IMR-90 (cell line): ENCODE measurements around the gene NDUFA3. TPM values are rescaled to one million over a fixed set of nuclear protein-coding genes. Genes with fewer than 3 reads are reported as not detected.

Experiments
- ATAC-seq: fragments of 200-7000 bp; cut with Tn5 transposase; 2 replicates; pipeline ENCODE4 v1.9.1; 2020; ENCODE audit warnings: low read depth, mild to moderate bottlenecking, moderate library complexity
- BruUV-seq: library from RNA; stranded (reverse); fragments of 400-500 nt; replicated peaks from 2 replicates; lab custom pipeline; 2021; lab: Mats Ljungman, UMichigan
- CTCF ChIA-PET: fragments of 300-600 bp; formaldehyde crosslinking; extraction: SDS; loops from one replicate; lab custom pipeline; 2021; ENCODE audit warnings: antibody characterized with exemption; lab: Yijun Ruan, JAX
- POLR2A ChIA-PET: fragments of 300-600 bp; sonication (Branson Sonifier 250); formaldehyde crosslinking; loops from one replicate; lab custom pipeline; 2022; ENCODE audit warnings: antibody characterized with exemption; ENCODE audit not compliant: unreplicated experiment; lab: Charles Lee
- DNase-seq: peaks from one replicate; pipeline ENCODE4 v3.0.0; 2013
- H2AFZ ChIP-seq: replicated peaks from 2 replicates; pipeline ENCODE3; 2013; ENCODE audit warnings: low read length, mild to moderate bottlenecking; ENCODE audit not compliant: poor library complexity
- H2AK5ac ChIP-seq: 2 replicates; pipeline ENCODE4 v1.6.1; 2013; ENCODE audit warnings: low read depth, low read length, inconsistent platforms
- H2AK9ac ChIP-seq: replicated peaks from 2 replicates; pipeline ENCODE3; 2013; ENCODE audit warnings: mild to moderate bottlenecking, low read depth, low read length, moderate library complexity; ENCODE audit not compliant: poor library complexity
- H2BK120ac ChIP-seq: 2 replicates; pipeline ENCODE4 v1.6.1; 2013; ENCODE audit warnings: low read depth, low read length, inconsistent platforms
- H2BK15ac ChIP-seq: 3 replicates; pipeline ENCODE4 v1.6.1; 2013; ENCODE audit warnings: low read depth, low read length, inconsistent platforms
- H2BK20ac ChIP-seq: 2 replicates; pipeline ENCODE4 v1.6.1; 2013; ENCODE audit warnings: low read depth, mild to moderate bottlenecking, inconsistent platforms, low read length, moderate library complexity
- H2BK5ac ChIP-seq: 2 replicates; pipeline ENCODE4 v1.6.1; 2013; ENCODE audit warnings: mild to moderate bottlenecking, low read depth, low read length, inconsistent platforms; ENCODE audit not compliant: poor library complexity, severe bottlenecking
- H3K14ac ChIP-seq: replicated peaks from 2 replicates; pipeline ENCODE4 v1.6.1; 2013; ENCODE audit warnings: low read depth, low read length, inconsistent platforms
- H3K18ac ChIP-seq: 2 replicates; pipeline ENCODE4 v1.6.1; 2013; ENCODE audit warnings: low read depth, low read length, control low read depth
- H3K23ac ChIP-seq: 2 replicates; pipeline ENCODE4 v1.6.1; 2013; ENCODE audit warnings: low read depth, low read length, inconsistent platforms
- H3K27ac ChIP-seq: 2 replicates; pipeline ENCODE4 v1.5.1; 2013; ENCODE audit warnings: mild to moderate bottlenecking, control low read depth, low read length; ENCODE audit not compliant: insufficient read depth
- H3K27me3 ChIP-seq: 2 replicates; pipeline ENCODE4 v1.6.1; 2013; ENCODE audit warnings: low read length; ENCODE audit not compliant: control insufficient read depth, insufficient read depth
- H3K36me3 ChIP-seq: 2 replicates; pipeline ENCODE4 v1.6.1; 2013; ENCODE audit warnings: low read length, mixed read lengths; ENCODE audit not compliant: control insufficient read depth, insufficient read depth
- H3K4ac ChIP-seq: 2 replicates; pipeline ENCODE4 v1.6.1; 2013; ENCODE audit warnings: low read depth, low read length, inconsistent platforms
- H3K4me1 ChIP-seq: 2 replicates; pipeline ENCODE4 v1.6.1; 2013; ENCODE audit warnings: low read length, mixed read lengths; ENCODE audit not compliant: control insufficient read depth, insufficient read depth
- H3K4me2 ChIP-seq: 2 replicates; pipeline ENCODE4 v1.6.1; 2013; ENCODE audit warnings: low read depth, mild to moderate bottlenecking, control low read depth, low read length, moderate library complexity
- H3K4me3 ChIP-seq: 2 replicates; pipeline ENCODE4 v1.5.1; 2013; ENCODE audit warnings: low read depth, mild to moderate bottlenecking, control low read depth, low read length, moderate library complexity; ENCODE audit not compliant: insufficient read depth
- H3K56ac ChIP-seq: 2 replicates; pipeline ENCODE4 v1.6.1; 2013; ENCODE audit warnings: low read length, inconsistent platforms; ENCODE audit not compliant: insufficient read depth; ENCODE audit errors: extremely low read depth
- H3K79me1 ChIP-seq, 2 experiments: 2 replicates each; pipeline ENCODE4 v1.6.1; 2013; ENCODE audit warnings: low read length in 2 of 2, inconsistent platforms in 1 of 2, low read depth in 1 of 2
- H3K9ac ChIP-seq: 2 replicates; pipeline ENCODE4 v1.6.1; 2013; ENCODE audit warnings: low read depth, low read length, control low read depth
- H3K9me1 ChIP-seq: 2 replicates; pipeline ENCODE4 v1.6.1; 2013; ENCODE audit warnings: low read length, inconsistent platforms; ENCODE audit not compliant: insufficient read depth
- H3K9me3 ChIP-seq: 2 replicates; pipeline ENCODE4 v1.6.1; 2013; ENCODE audit warnings: low read length; ENCODE audit not compliant: control insufficient read depth, insufficient read depth
- H4K20me1 ChIP-seq: 2 replicates; pipeline ENCODE4 v1.6.1; 2013; ENCODE audit warnings: low read length, inconsistent platforms; ENCODE audit not compliant: insufficient read depth
- H4K5ac ChIP-seq: 2 replicates; pipeline ENCODE4 v1.6.1; 2013; ENCODE audit warnings: mild to moderate bottlenecking, low read depth, low read length, control low read depth
- H4K8ac ChIP-seq, 2 experiments: 2 replicates each; pipeline ENCODE4 v1.6.1; 2013; ENCODE audit warnings: low read depth in 2 of 2, low read length in 2 of 2, control low read depth in 1 of 2, inconsistent platforms in 1 of 2
- H4K91ac ChIP-seq: 2 replicates; pipeline ENCODE4 v1.6.1; 2013; ENCODE audit warnings: low read depth, low read length, inconsistent platforms; ENCODE audit not compliant: insufficient read depth
- CEBPB ChIP-seq: IDR thresholded peaks from 2 replicates; pipeline ENCODE4 v1.6.1; 2012; ENCODE audit warnings: low read depth, low read length, improper control_type of control experiment
- RAD21 ChIP-seq: IDR thresholded peaks from 2 replicates; pipeline ENCODE4 v1.6.1; 2012; ENCODE audit warnings: low read length, improper control_type of control experiment
- WGBS, 2 experiments: methylation state at CpG; one replicate each; pipeline versions ENCODE4 v1.1.5 to v1.1.7; 2013; ENCODE audit warnings: missing lambda C conversion rate in 2 of 2; ENCODE audit not compliant: insufficient read length in 1 of 2; ENCODE audit errors: extremely low coverage in 2 of 2; 5-methylcytosine and 5-hydroxymethylcytosine counted together
- dilution Hi-C: fragments of 300-500 bp; cut with HindIII; formaldehyde crosslinking; loops from one replicate; pipeline ENCODE4 v1.14.3; 2018; ENCODE audit warnings: low sequenced_read_pairs; ENCODE audit not compliant: unreplicated experiment
- in situ Hi-C: fragments of 300-500 bp; cut with MboI; formaldehyde crosslinking; loops from 3 replicates; pipeline ENCODE4 v1.14.3; 2019; ENCODE audit warnings: low sequenced_read_pairs, inconsistent platforms, mixed read lengths
- intact Hi-C: fragments of 100-400 bp; cut with micrococcal nuclease; formaldehyde crosslinking; loops from 2 replicates; pipeline ENCODE4 v1.10.0; 2022
- polyA plus RNA-seq, 3 experiments: library from polyadenylated mRNA; depleted of rRNA; stranded (reverse); fragments of >200 nt; gene quantifications; 2 replicates each; pipeline ENCODE4 v1.2.3, GENCODE V29; 2012; ENCODE audit warnings: low replicate concordance in 1 of 3
- total RNA-seq: library from RNA; depleted of rRNA; stranded (reverse); fragments of >200 nt; gene quantifications from 2 replicates; pipeline ENCODE4 v1.2.3, GENCODE V29; 2012

The NDUFA3 gene
- total and polyA plus RNA-seq, 2 of the 4 experiments (the other 2 are of a cell fraction), result 7.9 to 85.0 TPM

- peaks cover 6% of the 10 kb centered on the region; the same call in 1 of the 2 replicates for H3K9me3 ChIP-seq
- no peaks in the 10 kb centered on the region for H3K27me3 ChIP-seq
- H2BK5ac ChIP-seq, result no peak overlapping the region
- TF ChIP-seq RAD21 (no peak), CEBPB (no peak)
- no peak overlapping the region for H3K9ac ChIP-seq
- H2BK20ac ChIP-seq, result no peak overlapping the region
- no peak overlapping the region for H3K23ac ChIP-seq
- no peak overlapping the region for H2BK120ac ChIP-seq
- no peak overlapping the region for H3K27ac ChIP-seq
- H4K91ac ChIP-seq, result no peak overlapping the region
- H4K20me1 ChIP-seq, result no peaks in the 10 kb centered on the region
- no peak overlapping the region for H2BK15ac ChIP-seq
- in situ Hi-C loops (no loop called here), intact Hi-C loops (no loop called here), dilution Hi-C loops (no loop called here)
- no peaks in the 10 kb centered on the region for H3K79me1 ChIP-seq
- no peak overlapping the region for H3K4me2 ChIP-seq
- no TSS peak for BruUV-seq
- H3K4me3 ChIP-seq, result no peak overlapping the region
- ChIA-PET POLR2A (no interaction called here), CTCF (no interaction called here)
- WGBS, 2 experiments, result no CpG with 5 or more reads among the region's 3 CpGs
- no peak overlapping the region for H2AK9ac ChIP-seq
- H2AK5ac ChIP-seq, result no peak overlapping the region
- H4K8ac ChIP-seq, result no peak overlapping the region
- no peaks in the 10 kb centered on the region for H3K9me1 ChIP-seq
- H3K36me3 ChIP-seq, result no peaks in the 10 kb centered on the region
- H3K18ac ChIP-seq, result no peak overlapping the region
- H3K56ac ChIP-seq, result no peak overlapping the region
- DNase-seq (no peak), ATAC-seq (no peak)
- no peak overlapping the region for H2AFZ ChIP-seq
- H3K4ac ChIP-seq, result no peak overlapping the region
- H3K14ac ChIP-seq, result no peak overlapping the region
- H4K5ac ChIP-seq, result no peak overlapping the region
- no peaks in the 10 kb centered on the region for H3K4me1 ChIP-seq
Observed at GRCh38 chr19:54084410-54084809, 18.2 kb upstream of the NDUFA3 start.
